Adrenal gland (tissue), 19 donors: ENCODE results near the gene PLAU. TPM values are rescaled to one million over a fixed set of nuclear protein-coding genes. Genes with fewer than 3 reads are reported as not detected.

Experiments
- DNase-seq, 7 donors: peaks; one replicate each; pipeline ENCODE4 v3.0.0-alpha.2; 2019 to 2020
- H3K27ac ChIP-seq, 5 donors: fragments of 200-600 bp; sonication (generic) in 4 of 5; 1 replicate in 3 of 5; 2 replicates in 2 of 5; pipeline versions ENCODE4 v1.5.1 to v1.8.0; 2016 to 2020; ENCODE audit warnings: mild to moderate bottlenecking in 1 of 5
- H3K27me3 ChIP-seq: fragments of 200-600 bp; 2 replicates; pipeline ENCODE4 v1.8.0; 2021
- H3K36me3 ChIP-seq, 2 donors: fragments of 200-600 bp; replicated peaks in 1 of 2; 1 replicate in 1 of 2; 2 replicates in 1 of 2; pipeline versions ENCODE4 v1.5.1 to v1.8.0; 2018 to 2022
- H3K4me1 ChIP-seq, 2 donors: fragments of 200-600 bp; replicated peaks in 1 of 2; 1 replicate in 1 of 2; 2 replicates in 1 of 2; pipeline versions ENCODE4 v1.5.1 to v1.8.0; 2018 to 2021
- H3K4me3 ChIP-seq, 4 donors: fragments of 200-600 bp; sonication (generic) in 3 of 4; one replicate each; pipeline ENCODE4 v1.5.1; 2016 to 2018
- H3K9me3 ChIP-seq, 3 donors: fragments of 200-600 bp; sonication (generic) in 1 of 3; replicated peaks in 1 of 3; 1 replicate in 2 of 3; 2 replicates in 1 of 3; pipeline versions ENCODE4 v1.5.1 to v1.8.0; 2016 to 2021
- POLR2A ChIP-seq, 2 donors: fragments of 450-650 bp; IDR thresholded peaks; one replicate each; pipeline ENCODE4 v1.6.1; 2017; ENCODE audit warnings: antibody characterized with exemption in 2 of 2, mild to moderate bottlenecking in 2 of 2, moderate library complexity in 1 of 2
- WGBS, 4 donors: extraction: QIAGEN DNeasy Blood & Tissue Kit in 2 of 4; methylation state at CpG; one replicate each; pipeline versions ENCODE4 v1.1.5 to v1.1.7; 2013 to 2017; 5-methylcytosine and 5-hydroxymethylcytosine counted together
- intact Hi-C, 2 donors: fragments of 100-400 bp; cut with DNase I; formaldehyde crosslinking; loops; one replicate each; pipeline versions ENCODE4 v1.14.1 to v1.15.0; 2022 to 2023
- long read RNA-seq, 10 donors: library from polyadenylated mRNA in 3 of 10; unstranded in 2 of 10; stranded (forward) in 1 of 10; transcript quantifications; one replicate each; pipeline ENCODE4 v2.0.0 and lab custom pipeline, GENCODE V29; 2021 to 2026
- polyA plus RNA-seq, 3 donors: library from polyadenylated mRNA; stranded (reverse); fragments of 200-250 nt in 2 of 3; fragments of 350-450 nt in 1 of 3; fragmentation: Illumina TruSeq in 1 of 3; extraction: RNeasy Lipid Tissue Mini Kit (QIAGEN cat#74804) in 1 of 3; gene quantifications; one replicate each; pipeline ENCODE4 v1.2.3, GENCODE V29; 2013 to 2014
- total RNA-seq, 9 donors: library from RNA; depleted of rRNA in 4 of 9; stranded (reverse); fragments of >200 nt in 4 of 9; fragments of 120-200 nt in 1 of 9; fragmentation: NEBNext Ultra II Directional in 1 of 9; extraction: Animal tissue kit (Norgen Biotek cat#: 25700) in 1 of 9; gene quantifications; one replicate each; pipeline versions ENCODE4 v1.1.0 to v1.2.4, GENCODE V29; 2013 to 2023
- TF ChIP-seq, protein P1 (sequence below), 6 experiments: fragments of 450-650 bp in 4 of 6; fragments of 200-600 bp in 2 of 6; sonication (generic) in 1 of 6; IDR thresholded peaks; 1 replicate in 5 of 6; 2 replicates in 1 of 6; pipeline versions ENCODE4 v1.5.1 to v1.8.0; 2016 to 2021; ENCODE audit warnings: antibody characterized with exemption in 6 of 6, mild to moderate bottlenecking in 2 of 6, moderate library complexity in 1 of 6
- donor health status: healthy with polysubstance abuse.
- donor health status: Bipolar disorder and iron deficiency.
- donor health status: DM: yes; HTN: yes; CAD: no.
- donor health status: DM: no; HTN: no; CAD: no.
- donor health status: DM: no; HTN: no; CAD: no.
- donor health status: DM: yes; HTN: yes; CAD: no.

The PLAU gene
- total RNA-seq (10 to 100 TPM in 2 of 9 donors, 1 to 10 TPM in 6, under 1 TPM in 1; 0.94 to 10.6 (median 7.4) TPM), polyA plus RNA-seq (10 to 100 TPM in 1 of 3 donors, 1 to 10 TPM in 2; 2.6 to 19.4 (median 3.7) TPM)
- long read RNA-seq, donor 1, result 0 reads
- long read RNA-seq, donor 2, result 0 reads
- long read RNA-seq, donor 3, partial matches to known transcripts, result 0 of 1 reads
- long read RNA-seq, donor 3, other reads (novel, unspliced or antisense), result 0 of 1 reads
- long read RNA-seq, donor 4, partial matches to known transcripts, result 1 of 2 reads
- long read RNA-seq, donor 4, other reads (novel, unspliced or antisense), result 0 of 2 reads
- long read RNA-seq, donor 5, transcript PLAU-201 (11 exons, 2,321 nt), result major isoform, 12 of 13 reads
- long read RNA-seq, donor 5, partial matches to known transcripts, result 0 of 13 reads
- long read RNA-seq, donor 5, other reads (novel, unspliced or antisense), result 1 of 13 reads
- long read RNA-seq, donor 6, partial matches to known transcripts, result 1 of 2 reads
- long read RNA-seq, donor 6, other reads (novel, unspliced or antisense), result 0 of 2 reads
- long read RNA-seq, donor 7, partial matches to known transcripts, result 0 of 1 reads
- long read RNA-seq, donor 7, other reads (novel, unspliced or antisense), result 0 of 1 reads
- long read RNA-seq, donor 8, result 0 reads
- long read RNA-seq, donor 9, partial matches to known transcripts, result 0 of 1 reads
- long read RNA-seq, donor 9, other reads (novel, unspliced or antisense), result 0 of 1 reads
- long read RNA-seq, donor 10, result 0 reads

DNA sequence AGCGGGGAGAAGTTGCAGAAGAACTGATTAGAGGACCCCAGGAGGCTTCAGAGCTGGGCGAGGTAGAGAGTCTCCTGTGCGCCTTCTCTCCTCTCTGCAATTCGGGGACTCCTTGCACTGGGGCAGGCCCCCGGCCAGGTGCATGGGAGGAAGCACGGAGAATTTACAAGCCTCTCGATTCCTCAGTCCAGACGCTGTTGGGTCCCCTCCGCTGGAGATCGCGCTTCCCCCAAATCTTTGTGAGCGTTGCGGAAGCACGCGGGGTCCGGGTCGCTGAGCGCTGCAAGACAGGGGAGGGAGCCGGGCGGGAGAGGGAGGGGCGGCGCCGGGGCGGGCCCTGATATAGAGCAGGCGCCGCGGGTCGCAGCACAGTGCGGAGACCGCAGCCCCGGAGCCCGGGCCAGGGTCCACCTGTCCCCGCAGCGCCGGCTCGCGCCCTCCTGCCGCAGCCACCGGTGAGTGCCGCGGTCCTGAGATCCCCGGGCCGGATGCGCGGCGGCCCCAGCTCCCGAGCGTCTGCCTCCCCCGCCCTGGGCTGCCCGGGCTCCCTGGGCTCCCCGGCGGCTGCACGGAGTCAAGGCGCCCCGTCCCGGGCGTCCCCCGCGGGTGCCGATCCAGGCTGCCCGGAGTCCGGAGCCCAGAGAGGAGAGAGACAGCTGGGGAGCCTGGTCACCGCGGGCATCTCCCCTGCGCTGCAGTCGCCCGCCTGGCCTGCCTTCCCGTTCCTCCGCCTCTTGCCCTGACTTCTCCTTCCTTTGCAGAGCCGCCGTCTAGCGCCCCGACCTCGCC, at the start of gene PLAU:
PLAU (plus strand) TSS at position 369 of the 789 bp plus-strand sequence. CDS start 424 bp downstream, outside the sequence.
- DNase-seq, result peak in 4 of 7 donors; percentile 21 to 38 (median 28)
- intact Hi-C loops, result no loop called here
- 2 to 9% (median 5%) methylated on average over 10 to 74 of the region's 74 CpGs for WGBS, 4 donors
- TF ChIP-seq POLR2A (IDR thresholded peaks at IDR 0.05), result peak in 1 of 2 donors; percentile 20
- TF ChIP-seq, protein P1, sequence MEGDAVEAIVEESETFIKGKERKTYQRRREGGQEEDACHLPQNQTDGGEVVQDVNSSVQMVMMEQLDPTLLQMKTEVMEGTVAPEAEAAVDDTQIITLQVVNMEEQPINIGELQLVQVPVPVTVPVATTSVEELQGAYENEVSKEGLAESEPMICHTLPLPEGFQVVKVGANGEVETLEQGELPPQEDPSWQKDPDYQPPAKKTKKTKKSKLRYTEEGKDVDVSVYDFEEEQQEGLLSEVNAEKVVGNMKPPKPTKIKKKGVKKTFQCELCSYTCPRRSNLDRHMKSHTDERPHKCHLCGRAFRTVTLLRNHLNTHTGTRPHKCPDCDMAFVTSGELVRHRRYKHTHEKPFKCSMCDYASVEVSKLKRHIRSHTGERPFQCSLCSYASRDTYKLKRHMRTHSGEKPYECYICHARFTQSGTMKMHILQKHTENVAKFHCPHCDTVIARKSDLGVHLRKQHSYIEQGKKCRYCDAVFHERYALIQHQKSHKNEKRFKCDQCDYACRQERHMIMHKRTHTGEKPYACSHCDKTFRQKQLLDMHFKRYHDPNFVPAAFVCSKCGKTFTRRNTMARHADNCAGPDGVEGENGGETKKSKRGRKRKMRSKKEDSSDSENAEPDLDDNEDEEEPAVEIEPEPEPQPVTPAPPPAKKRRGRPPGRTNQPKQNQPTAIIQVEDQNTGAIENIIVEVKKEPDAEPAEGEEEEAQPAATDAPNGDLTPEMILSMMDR (IDR thresholded peaks at IDR 0.05), result no peak
- Histone ChIP-seq H3K27ac (peak within 1 kb of the TSS in 2 of 5 donors; percentile 52 to 65), H3K9me3 (no peaks in the 10 kb centered on the region), H3K36me3 (no peaks in the 10 kb centered on the region), H3K4me3 (peak within 1 kb of the TSS in 2 of 4 donors; percentile 56 to 58), H3K4me1 (peaks cover 0 to 23% of the 10 kb centered on the region in 2 donors), H3K27me3 (peaks cover 3% of the 10 kb centered on the region)

DNA sequence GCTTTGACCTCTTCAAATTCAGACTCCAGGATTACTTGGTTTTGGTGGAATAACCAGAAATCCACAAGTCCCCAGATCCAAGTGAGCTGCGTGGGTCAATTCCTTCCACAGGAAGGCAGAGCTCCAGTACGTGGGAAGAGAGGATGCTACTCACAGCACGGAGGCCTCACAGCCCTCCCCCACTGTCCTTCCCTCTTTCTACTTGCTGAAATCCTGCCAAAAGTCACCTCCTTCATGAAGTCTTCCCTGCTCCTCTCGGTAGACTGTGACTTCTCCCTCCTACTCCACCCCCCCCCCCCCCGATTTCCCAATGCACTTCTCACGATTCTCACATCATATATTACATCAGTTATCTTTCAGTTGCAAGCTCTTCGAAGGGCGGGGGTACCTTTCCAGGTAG, 48.9 kb upstream of the PLAU start:
- intact Hi-C loops, result no loop called here
- DNase-seq, result no peak
- H3K27me3 ChIP-seq, result no peaks in the 10 kb centered on the region
- no peaks in the 10 kb centered on the region for H3K9me3 ChIP-seq
- no peak overlapping the region for H3K27ac ChIP-seq
- H3K4me1 ChIP-seq, result peaks cover 0 to 14% of the 10 kb centered on the region in 2 donors
- H3K36me3 ChIP-seq, result peaks cover 0 to 22% of the 10 kb centered on the region in 2 donors
- WGBS, 4 donors, result 72 to 82% (median 76%) methylated on average over 8 of the region's 8 CpGs
- TF ChIP-seq, protein P1 (IDR thresholded peaks at IDR 0.05), result no peak
- TF ChIP-seq POLR2A (IDR thresholded peaks at IDR 0.05), result no peak
- H3K4me3 ChIP-seq, result no peak overlapping the region

DNA sequence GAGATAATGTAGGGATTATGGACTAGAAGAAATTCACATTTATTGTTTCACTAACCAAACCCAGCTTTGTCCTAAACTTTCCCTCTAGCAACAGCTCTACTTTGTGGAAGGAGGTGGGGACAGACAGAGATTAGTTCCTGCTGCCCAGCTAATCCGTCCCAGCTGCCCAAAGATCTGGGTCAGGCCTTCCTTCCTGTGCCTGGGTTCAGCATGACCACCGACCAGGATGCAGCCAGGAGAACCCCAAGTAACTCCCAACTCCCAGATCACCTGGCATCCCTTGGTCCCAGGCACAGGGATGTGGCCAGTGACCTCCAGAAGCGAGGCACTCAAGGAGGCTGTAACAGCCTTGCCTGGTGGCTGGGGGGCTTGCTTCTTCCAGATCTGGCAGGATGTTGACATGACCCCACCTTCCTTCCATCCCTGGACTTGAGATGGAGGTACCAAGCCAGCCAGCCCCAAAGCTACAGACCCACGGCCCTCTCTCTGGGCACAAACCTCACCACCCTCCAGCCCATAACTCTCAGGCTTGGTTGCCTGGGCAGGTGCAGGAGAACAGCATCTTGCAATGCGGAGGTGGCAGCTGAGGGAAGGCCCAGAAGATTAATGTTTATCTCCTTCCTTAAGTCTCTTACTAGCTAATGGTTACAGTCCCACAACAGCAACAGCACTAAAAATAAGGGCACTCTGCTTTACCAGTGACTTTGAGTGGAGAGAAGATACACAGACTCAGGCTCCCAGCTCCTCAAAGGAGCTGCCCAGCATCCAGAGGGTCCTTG, 47.7 kb upstream of the PLAU start:
- Histone ChIP-seq H3K9me3 (no peaks in the 10 kb centered on the region), H3K27me3 (no peaks in the 10 kb centered on the region), H3K4me1 (peaks cover 0 to 17% of the 10 kb centered on the region in 2 donors), H3K27ac (no peak overlapping the region), H3K36me3 (peaks cover 0 to 22% of the 10 kb centered on the region in 2 donors), H3K4me3 (no peak overlapping the region)
- 53 to 93% (median 78%) methylated on average over 3 to 5 of the region's 5 CpGs for WGBS, 4 donors
- intact Hi-C loops, result no loop called here
- DNase-seq, result no peak
- TF ChIP-seq, protein P1 (IDR thresholded peaks at IDR 0.05), result no peak
- TF ChIP-seq POLR2A (IDR thresholded peaks at IDR 0.05), result no peak
